ENCODE results near the gene DSTN.

DSTN gene

DNA sequence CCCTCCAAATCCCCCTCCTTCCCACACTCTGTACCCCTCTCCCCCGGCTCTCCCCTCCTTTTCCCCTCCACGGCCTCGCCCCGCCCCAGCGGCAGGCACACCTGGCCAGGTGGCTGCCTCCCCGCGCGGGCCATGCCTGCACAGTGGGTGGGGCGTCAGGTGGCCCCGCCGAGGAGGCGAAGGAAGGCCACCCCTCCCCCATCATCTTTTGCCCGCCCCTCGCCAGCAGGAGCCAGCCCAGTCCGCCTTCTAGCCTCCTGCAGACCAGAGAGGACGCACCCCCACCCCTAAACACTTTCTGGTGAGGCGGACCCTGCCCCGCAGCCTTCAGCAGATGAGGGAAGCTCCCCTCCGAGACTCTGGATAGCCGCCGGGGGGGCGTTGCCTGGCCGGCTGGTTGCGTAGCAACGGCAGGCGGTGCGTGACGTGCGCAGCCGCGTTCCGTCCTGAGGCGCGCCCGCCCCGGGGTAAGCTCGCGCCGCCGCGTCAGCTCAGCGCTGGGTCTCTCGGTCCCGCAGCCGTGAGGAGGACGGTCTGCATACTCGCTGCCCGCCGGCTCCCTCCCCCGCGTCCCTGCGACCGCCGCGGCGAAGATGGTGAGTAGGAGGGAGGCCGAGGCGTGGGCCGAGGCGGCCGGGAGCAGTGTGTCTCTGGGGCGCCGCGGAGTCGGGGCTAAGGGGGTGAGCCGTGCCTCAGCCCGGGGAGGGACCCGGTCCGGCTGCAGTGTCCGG lies at the start of gene DSTN:
Gene DSTN (plus strand): TSS at position 460 of the 731 bp plus-strand sequence. CDS start 134 bp downstream, at position 594.
- DNase-seq (ENCODE audit: low read depth), result peak; percentile 68

DNA sequence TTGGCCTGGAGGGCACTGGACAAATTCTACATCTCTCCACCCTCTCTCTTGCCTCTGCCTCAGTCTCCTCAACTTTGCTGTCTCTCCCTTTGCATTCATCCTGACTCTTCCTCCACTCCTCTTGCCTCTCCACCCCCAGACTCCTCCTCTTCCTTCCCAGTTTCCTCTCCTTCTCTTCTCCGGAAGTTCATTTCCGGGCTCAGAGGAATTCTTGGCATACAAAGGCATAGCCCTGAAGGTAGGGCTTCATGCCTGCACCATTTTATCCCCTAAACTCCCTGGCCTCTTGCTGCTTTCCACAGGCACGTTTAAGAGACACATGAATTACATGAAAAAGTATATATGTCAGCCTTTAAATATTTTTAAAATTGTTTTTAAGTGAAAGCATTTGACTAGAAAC lies 49.3 kb upstream of the DSTN start:
- no peak for DNase-seq (ENCODE audit: low read depth)

DNA sequence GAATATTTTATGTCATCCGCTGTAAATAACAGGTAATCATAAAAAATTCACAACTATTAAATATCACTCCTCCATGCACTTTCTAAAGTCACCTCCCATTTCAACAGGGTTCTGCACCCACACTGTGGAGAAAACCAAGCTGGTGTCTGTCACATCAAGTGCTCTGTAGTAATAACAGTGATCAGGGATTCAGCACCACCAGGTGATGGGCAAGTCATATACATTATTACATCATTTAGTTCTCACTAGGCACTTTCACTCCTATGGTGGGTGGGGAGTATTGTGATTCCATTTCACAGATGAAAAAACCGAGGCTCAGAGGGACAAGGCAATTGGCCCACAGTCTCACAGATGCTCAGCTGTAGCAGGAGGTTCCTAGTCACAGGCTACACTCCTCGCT lies 47.3 kb upstream of the DSTN start:
- DNase-seq (ENCODE audit: low read depth), result no peak

DNA sequence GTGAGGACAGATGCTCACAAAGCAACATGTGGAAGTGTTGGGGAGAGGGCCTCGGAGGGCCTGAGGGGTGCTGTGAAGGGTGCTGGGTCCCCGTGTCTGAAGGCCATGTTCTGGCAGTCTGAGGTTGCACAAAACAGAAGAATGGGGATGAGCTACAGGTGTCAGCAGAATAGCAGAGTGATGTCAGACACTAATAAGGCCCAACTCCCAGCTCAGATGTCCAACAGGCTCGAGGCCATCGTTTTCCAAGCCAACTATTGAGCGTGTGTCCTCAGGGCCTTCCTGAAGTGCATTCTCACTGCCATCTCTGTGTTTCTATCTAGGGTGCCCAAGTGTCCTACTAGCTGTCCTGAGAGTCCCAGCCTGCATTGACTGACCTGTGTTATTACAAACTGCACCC lies 46.5 kb upstream of the DSTN start:
- DNase-seq (ENCODE audit: low read depth), result no peak

DNA sequence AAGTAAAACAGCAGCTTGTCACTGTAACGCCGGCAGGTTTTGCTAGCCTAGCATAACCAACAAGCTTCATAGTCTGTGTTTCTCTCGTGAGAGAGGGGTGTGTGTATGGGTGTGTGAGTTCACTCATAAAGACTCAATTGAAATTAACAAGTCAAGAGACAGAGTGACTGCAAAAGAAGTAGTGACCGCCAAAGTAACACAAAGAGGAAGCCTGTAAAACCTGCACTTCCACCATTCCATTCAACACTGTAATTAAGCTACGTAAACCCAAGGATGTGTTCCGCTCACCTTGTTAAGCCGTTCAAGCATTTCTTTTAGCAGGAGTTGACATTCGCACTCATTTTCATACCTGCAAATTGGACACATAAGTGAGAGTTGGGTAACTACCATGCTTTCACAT lies 45.3 kb upstream of the DSTN start:
- DNase-seq (ENCODE audit: low read depth), result no peak

DNA sequence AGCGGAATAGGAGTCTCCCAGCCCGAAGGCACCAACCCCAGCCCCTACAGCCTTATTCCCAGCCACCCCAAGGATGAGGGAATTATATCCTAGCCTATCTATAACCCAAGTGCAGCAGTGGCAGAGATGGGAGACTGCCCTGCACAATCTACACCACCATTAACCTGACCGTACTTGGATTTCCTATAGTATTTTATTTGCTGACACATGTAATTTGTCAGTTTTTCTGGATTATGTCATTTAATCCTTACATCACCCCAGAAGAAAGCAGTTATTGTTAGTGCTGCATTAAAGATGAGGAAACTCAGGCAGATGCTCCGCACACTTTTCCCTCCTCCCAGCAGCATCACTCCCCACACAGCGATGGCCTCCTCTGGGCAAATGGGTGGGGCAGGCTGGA lies 44.7 kb upstream of the DSTN start:
- no peak for DNase-seq (ENCODE audit: low read depth)

DNA sequence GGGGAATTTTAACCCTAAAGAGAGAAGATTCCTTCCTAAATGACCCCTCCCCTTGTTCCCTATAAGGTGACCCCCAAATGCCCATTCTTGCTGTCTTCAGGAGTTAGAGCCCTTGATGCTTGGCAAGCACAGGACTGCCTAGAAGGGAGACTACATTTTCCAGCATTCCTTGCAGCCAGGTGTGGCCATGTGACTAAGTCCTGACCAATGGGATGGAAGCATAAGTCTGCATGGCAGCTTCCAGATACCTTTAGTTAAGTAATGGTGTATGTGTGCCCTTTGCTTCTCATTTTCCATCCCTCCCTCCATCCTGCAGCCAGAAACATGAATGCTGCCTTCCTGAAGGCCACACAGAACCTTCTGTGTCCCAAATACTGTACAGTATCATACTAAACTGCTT lies 44.2 kb upstream of the DSTN start:
- no peak for DNase-seq (ENCODE audit: low read depth)

DNA sequence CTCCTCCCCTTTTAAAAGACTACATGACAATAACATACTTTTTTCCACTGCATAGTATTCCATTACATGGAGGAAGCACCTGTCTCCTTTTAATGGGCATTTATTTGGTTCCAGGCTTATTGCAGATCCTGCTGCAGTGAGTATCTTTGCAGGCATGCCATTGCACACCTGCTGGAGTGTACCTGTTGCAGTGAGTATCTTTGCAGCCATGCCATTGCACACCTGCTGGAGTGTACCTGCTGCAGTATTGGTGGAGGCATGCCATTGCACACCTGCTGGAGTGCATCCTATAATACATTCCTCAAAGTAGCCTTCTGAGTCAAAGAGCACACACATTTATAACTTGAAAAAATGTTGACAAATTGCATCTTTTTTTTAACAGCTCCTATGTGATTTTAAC lies 40.3 kb upstream of the DSTN start:
- no peak for DNase-seq (ENCODE audit: low read depth)

DNA sequence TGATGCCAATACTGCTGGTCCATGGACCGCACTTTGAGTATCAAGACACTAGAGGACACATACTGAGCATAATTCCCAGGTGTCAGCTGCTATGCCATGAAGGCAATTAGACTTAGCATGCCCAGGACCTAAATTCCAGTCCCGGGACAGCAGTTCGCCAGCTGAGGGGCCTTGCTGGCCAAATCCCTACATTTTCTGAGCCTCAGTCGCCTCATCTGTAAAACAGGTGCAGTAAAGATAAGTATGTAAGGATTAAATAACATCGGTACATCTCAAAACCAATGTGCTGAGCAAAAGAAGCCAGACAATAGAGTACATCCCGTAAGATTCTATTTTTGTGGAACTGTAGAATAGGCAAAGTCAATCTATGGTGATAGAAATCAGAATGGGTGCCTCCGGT lies 39.7 kb upstream of the DSTN start:
- no peak for DNase-seq (ENCODE audit: low read depth)

DNA sequence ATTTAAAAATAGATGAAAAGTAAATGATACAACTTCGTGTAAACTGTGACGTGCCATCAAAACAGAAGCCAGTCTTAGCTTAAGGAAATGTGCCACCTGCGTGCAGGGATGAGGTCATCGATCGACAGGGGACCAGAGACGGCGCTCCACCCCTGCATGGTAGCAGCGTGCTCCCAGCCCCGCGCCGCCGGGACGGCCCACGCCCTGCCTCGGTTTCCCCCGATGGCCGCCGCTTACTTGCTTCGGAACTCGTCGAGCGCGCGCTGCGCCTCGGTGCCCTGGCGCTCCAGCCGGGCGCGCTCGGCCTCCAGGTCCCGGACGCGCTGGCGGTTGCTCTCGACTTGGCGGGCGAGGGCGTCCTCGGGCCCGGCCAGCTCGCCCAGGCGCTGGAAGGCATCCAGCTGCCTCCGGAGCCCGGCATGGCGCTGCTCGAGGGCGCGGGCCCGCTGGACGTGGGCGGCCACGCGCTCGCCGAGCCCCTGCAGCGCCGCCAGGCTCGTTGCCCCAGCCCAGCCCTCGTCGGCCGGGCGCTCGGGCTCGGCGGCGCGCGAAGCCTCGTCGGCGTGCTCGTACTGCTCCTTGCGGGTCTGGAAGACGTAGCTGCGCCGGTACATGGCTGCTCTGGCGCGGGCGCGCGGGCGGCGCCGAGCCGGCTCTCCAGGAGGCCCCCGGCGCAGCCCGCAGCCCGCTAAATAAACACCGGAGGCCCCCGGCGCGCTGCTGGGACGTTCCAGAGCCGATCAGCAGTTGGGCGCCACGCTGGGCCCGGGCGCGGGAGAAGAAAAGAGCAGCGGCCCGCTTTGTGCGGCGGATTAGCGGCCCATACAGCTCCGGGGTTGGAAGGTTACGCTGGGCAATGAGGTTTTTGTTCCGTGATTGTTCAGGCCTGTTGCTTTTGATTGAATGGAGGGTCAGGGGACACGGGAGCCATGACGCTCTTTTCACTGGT lies 38.9 kb upstream of the DSTN start, which contains the start of gene BFSP1:
Gene BFSP1 (minus strand): TSS at position 664 of the 949 bp plus-strand sequence. CDS start 50 bp downstream, at position 614.
- DNase-seq (ENCODE audit: low read depth), result peak; percentile 20

DNA sequence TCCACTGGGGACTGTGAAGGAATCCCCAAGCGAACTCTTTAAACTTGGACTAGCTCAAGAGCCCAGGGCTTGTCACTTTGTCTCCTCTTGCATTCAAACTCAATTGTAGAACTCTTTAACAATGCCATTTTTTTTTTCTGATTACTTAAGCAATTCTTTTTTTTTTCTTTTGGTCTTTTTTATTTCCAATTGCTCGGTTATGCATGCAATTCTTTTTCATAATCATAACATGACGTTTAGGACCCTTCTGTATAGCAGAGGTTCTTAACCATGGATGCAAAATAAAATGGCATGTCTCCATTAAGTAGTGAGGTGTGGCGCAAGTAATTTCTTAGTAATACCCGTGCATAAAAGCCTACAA lies 38.2 kb upstream of the DSTN start:
- DNase-seq (ENCODE audit: low read depth), result no peak

DNA sequence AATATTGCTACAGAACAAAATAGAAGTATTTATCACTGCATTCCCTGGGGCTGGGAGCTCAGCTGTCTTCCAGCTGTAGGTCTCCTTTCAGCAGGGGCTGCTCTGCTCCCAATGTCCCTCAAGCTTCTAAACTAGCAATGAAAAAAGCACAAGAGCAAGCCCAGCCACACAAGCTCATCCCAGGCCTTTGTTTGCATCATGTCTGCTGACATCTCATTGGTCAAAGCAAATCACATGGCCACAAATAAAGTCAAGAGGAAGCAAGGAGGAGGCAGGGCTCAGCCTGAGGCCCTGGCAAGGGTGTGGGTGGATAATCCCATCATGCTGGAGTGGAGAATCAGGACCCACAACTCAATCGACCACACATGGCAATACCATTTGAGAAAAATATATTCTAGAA lies 36.5 kb upstream of the DSTN start:
- no peak for DNase-seq (ENCODE audit: low read depth)

DNA sequence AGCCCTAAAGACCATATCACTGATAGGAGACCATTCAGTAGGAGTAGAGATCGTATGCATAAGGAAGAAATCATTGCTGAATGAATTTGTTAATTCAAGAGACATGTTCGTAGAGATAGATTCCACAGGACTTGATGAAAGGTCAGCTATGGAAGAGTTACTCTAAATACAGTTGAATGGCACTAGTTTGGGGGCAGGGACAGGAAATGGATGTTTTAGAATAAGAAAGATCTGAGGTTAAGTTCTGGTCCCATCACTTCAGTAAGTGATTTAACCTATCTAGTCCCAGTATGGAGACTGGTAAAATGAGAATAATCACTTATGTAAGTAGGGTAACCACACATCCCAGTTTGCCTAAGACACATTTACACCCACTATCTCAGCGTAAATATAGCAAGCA lies 35.8 kb upstream of the DSTN start:
- no peak for DNase-seq (ENCODE audit: low read depth)

DNA sequence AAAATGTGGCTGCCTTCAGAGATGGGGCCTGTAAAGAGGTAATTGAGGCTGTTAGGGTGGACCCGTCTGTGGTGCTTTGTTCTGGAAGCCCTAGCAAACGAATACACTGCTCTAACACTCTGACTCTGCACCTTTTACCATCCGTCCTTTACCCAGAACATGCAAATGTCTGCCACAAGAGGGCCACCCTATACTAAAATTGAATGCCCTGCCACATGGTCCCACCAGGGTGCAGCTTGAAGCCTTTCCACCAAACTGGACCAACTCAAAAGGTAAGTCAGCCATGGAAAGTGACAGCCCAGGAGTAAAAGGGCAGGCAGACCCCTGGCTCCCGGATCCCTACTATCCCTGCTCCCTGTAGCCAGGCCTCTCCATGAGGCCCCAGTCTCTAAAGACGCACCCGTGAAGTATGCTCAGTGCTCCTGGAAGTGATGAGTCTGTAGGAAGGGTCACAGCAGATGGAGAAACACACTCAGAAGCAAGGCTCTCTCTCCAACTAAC lies 32.9 kb upstream of the DSTN start:
- DNase-seq (ENCODE audit: low read depth), result no peak

DNA sequence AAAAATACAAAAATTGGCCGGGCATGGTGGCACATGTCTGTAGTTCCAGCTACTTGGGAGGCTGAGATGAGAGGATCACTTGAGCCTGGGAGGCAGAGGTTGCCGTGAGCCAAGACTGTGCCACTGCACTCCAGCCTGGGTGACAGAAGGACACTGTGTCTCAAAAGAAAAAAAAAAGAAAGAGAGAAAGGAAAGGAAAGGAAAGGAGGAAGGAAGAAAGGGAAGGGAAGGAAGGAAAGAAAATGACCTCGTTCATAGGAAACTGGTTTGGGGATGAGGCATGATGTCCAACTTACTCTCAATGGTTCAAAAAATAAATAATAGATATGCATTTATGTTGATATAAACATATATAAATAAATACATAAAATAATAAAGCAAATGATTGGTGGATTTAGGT lies 31.9 kb upstream of the DSTN start:
- DNase-seq (ENCODE audit: low read depth), result no peak

DNA sequence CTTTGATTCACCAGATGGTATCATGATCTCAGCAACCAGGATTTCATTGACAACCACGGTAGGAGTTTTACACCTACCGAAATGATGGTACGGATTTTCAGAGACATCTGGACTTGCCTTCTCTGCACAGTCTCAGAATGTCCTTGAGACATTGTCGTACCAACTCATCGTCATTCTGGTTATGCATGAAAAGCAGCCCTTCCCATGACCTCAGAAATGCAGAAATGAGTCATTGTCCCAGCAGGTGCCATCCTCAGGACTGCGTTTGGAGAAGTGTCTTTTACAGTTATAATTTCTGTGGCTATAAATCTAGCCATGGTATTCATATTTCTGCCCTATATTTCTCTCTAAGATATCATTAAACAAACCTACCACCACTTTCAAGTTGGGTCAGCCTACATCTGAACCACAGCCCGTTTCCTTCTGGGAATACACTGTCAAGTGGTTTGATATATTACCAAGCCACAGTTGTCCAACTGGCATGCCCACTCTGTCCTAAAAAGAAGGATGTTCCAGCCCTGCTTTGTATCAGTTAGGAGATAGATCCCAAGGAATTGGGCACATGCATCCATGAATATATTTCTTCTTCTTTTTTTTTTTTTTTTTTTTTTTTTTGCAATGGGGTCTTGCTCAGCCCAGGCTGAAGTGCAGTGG lies 31.2 kb upstream of the DSTN start:
- DNase-seq (ENCODE audit: low read depth), result no peak

DNA sequence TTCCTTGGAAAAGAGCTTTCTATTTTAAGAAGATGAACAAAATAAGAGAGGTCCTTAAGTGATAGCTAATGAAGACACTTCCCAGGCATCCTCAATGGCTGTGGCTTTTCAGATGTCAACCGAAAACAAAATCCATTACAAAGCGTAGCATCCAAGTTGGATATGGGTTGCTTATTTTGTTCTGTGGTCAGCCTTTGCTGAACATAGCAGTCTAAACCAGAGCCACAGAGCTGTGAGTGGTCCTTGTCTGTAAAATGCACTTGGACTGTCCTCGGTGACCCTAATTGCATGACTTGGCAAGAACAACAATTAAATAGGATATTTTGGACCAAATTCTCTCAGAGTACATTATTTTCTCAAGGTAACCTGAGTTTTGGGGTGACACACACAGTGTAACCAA lies 28.3 kb upstream of the DSTN start:
- no peak for DNase-seq (ENCODE audit: low read depth)

DNA sequence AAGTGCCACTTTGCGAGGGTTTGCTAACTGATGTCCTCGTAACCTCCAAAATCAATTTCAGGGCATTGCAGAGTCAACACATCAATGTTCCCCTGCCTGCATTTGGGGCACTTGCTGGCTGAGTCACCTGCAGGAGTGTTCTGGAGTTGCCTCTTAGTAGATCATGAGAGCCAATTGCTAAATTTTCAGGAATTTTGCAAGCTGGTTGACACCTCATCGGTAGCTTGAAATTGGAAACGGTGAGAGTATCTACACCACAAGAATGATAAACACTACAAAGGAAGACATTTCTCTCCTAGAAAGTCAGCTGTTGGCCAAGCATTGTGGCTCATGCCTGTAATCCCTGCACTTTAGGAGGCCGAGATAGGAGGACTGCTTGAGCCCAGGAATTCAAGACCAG lies 27.9 kb upstream of the DSTN start:
- DNase-seq (ENCODE audit: low read depth), result no peak

DNA sequence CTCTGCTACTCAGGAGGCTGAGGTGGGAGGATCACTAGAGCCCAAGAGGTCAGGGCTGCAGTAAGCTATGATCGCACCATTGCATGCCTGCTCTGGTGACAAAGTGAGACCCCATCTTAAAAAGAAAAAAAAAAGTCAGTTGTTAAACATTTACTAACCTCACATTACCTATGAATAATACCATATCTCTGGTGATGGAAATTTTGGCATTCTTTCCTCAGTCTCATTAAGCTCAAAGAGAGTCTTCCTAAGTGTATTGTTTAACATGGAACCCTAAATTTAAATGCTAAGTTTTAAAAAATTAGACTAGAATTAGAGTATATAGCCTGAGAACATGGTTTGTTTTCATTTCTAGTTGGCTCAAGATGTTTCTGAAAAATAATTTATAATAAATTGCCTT lies 27.4 kb upstream of the DSTN start:
- no peak for DNase-seq (ENCODE audit: low read depth)

DNA sequence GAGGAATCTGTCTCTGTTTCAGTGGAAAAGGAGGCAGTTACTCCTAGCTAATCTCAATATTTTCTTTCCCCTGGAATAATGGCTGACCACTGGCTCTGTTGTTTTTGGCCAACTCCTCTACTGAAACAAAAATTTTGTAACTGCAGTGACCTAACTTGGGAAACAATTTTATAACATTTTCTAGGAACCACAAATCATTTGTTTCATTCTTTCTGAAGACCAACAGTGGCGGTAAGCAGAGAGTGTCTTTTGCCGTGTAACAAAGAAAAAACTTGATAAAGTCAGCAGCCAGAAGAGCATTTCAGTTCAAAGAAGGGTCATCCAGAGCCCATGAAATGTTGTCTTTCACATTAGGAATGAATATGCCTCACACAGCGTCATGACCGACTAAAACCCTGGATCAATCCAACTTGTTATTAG lies 26.9 kb upstream of the DSTN start:
- no peak for DNase-seq (ENCODE audit: low read depth)

DNA sequence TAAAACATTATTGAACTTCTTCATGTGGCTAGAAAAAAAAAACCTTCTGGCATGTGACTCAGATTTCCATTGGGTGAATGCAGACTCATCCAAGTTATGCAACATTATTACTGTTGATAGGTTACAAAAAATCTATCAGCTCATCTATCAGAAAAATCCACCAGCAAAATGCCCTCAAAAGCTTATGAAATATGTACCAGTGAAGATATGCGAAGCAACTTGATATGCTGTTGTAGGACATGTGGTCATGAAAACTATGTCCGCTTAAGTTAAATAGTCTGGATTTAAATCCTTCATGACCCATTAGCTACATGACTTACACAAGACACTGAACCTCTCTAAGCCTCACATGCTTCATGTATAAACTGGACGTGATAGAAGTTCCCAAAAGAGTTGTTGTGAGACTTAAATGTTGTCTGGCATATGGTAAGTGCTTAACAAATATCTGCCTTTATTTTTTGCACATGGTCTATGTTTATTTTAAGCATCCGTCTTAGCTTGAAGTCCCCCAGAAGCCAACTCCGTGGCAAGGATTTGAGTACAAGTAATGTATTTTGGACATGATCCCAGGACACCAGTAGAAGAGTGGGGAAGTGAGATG lies 26.2 kb upstream of the DSTN start:
- no peak for DNase-seq (ENCODE audit: low read depth)

DNA sequence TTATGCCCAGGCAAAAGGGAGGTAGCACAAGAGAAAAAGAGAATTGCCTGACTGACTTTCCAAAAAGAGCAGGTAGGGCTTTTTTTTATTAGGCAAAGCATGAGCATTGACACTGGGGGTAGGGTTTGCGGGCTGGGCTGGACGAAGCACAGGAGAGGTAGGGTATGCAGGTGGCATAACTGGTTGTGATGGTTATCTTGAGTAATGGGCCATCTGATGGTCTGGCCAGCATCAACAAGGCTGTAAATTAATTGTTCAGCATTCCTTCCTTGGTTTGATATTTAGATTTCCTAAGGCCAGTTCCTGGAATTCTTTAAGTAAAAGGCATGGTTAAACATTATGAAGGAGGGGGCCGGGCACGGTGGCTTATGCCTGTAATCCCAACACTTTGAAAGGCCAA lies 24.7 kb upstream of the DSTN start:
- no peak for DNase-seq (ENCODE audit: low read depth)

Data from HS-5 (cell line).